Iris pigment epithelial cell (primary cell): Measurements from ENCODE around the gene LHX1.

Experiments used
- DNase-seq: peaks from one replicate; pipeline ENCODE4 v3.0.0-alpha.2; 2011; ENCODE audit warnings: low read depth

The LHX1 gene

DNA sequence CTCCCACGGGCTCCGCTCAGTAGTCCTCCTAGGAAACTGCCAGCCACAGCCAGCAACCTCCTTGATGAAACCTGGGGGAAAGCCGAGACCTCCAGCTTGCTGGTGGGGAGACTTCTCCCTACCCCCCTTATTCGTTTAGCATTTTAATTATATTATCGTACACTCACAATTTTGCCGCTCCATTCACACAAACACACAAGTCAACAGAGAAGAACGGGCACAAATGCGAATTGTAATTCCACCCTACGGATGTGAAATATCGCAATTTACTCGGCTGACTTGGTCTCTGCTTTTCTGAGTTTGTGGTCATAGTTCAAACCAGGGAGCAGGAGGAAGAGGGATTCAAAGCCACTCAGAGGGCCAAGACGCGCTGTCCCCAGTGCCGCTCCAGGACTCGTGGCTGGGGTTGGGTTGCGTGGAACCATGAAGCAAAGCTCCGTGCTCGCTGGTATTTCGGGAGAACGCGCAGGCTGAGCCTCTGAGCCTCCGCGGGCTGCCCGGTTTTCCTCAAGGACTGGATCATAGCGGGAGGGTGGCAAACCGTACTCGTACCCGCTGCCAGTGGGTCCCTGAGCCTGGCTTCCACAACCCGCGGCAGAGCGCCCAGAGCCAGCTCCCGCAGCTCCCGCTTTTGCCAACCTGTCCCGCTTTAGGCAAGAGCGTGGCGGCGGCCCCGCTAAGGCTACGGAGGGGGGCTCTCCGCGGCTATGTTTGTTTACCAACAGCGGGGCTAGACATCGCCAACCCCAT, 2.0 kb downstream of the LHX1 start:
- DNase-seq, result no peak

DNA sequence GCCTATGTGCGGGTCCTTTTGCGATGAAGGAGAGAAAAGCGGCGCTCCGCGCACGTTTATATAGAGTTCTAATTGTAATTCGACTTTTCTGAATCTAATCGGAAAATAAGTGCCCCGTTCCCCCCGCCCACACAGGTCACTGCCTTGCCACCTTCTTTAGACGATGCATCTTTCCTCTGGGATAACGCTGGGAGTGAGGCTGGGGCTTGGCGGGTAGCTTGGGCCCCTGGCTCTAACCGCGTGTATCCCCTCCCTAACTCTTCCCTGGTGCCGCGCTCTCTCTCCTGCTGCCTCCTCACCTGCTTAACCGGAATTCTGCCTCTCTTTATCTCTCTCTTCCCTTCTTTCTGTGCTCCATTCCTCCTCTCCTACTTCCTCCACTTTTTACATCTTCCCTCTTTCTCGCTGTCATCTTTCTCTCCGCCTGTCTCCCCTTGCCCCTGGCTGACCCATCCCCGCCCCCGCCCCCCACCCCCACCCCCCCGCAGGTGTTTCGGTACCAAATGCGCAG, 2.6 kb downstream of the LHX1 start:
- DNase-seq, result no peak

DNA sequence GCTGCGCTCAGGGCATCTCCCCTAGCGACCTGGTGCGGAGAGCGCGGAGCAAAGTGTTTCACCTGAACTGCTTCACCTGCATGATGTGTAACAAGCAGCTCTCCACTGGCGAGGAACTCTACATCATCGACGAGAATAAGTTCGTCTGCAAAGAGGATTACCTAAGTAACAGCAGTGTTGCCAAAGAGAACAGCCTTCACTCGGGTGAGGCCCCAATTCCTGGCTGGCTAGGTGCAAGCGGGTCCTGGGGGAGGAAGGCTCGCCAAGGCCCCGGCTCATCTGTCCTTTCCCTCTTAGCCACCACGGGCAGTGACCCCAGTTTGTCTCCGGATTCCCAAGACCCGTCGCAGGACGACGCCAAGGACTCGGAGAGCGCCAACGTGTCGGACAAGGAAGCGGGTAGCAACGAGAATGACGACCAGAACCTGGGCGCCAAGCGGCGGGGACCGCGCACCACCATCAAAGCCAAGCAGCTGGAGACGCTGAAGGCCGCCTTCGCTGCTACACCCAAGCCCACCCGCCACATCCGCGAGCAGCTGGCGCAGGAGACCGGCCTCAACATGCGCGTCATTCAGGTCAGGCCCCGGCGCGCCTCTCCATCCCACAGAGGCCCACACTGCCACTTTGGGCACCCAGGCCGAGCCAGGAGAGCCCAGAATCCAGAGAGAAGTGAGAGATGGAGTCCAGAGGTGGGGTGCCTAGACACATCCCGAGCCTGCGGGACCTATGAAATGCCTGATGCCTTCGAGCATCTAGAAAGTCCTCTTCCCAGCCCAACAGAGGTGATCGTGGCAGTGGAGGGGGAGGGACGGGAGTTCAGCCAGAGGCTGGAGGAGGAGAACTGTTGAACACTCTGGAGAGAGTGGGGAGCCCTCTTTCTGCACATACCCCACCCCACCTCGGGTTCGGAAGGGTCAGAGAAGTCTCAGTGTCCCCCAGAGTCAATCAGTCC, 3.3 kb downstream of the LHX1 start:
- no peak for DNase-seq

DNA sequence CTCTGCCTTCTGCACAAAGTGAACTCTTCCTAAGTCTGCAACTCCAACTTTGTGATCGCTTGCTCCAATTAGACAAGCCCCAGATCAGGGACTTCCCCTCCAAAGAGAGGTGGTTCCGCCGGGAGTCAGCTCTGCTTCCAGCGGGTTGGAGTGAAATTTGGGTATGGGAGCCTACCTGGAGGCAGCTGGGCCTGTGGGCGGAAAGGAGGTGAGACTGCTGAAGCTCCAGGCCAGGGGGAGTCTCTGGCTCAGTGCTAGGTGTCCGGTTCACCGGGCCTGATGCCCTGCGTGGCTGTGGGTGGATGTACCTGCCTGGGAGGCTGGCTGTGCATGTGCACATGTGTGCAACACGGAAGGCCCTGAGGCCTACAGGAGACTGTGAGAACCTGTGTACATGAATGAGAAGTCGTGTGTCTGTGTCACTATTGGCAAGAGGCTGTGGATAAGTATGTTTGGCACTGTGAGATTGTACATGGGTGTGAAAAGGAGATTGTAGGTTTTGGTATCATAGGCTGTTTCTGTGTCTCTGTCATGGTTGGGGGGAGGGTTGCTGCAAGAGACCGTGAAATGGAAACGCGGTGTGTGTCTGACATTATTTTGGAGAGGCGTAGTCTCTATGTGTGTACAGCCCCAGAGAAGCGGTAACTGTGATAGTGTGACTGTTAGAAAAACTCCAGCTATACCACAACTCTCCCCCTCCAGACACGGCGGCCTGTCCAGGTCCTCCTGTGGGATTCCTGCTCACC, 4.2 kb downstream of the LHX1 start:
- no peak for DNase-seq

DNA sequence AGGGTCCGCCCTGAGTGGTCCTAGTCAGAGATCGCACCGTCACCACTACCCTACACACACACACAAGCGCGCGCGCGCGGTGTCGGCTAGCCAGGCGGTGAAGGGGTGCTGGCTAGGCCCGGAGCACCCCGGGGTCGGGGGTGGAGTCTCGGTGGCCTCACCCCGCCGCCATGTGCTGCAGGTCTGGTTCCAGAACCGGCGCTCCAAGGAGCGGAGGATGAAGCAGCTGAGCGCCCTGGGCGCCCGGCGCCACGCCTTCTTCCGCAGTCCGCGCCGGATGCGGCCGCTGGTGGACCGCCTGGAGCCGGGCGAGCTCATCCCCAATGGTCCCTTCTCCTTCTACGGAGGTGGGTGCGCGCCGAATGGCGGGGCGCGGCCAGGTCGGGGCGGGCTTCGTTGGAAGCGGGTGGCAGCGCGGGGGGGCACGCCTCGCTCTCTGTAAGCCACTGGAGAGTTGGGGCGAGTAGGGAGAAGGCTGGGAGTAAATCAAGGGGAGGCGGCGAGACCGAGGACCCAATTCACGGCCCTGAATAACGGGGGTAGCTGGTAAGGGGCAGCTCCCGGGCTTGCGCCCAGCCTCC, 4.8 kb downstream of the LHX1 start:
- DNase-seq, result no peak

DNA sequence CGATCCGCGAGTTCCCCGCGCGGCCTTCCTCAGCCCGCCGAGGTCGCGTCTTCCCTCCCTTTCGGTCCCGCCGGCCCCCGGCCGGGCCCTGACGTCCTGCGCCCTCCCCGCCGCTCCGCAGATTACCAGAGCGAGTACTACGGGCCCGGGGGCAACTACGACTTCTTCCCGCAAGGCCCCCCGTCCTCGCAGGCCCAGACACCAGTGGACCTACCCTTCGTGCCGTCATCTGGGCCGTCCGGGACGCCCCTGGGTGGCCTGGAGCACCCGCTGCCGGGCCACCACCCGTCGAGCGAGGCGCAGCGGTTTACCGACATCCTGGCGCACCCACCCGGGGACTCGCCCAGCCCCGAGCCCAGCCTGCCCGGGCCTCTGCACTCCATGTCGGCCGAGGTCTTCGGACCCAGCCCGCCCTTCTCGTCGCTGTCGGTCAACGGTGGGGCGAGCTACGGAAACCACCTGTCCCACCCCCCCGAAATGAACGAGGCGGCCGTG, 5.4 kb downstream of the LHX1 start:
- DNase-seq, result no peak

DNA sequence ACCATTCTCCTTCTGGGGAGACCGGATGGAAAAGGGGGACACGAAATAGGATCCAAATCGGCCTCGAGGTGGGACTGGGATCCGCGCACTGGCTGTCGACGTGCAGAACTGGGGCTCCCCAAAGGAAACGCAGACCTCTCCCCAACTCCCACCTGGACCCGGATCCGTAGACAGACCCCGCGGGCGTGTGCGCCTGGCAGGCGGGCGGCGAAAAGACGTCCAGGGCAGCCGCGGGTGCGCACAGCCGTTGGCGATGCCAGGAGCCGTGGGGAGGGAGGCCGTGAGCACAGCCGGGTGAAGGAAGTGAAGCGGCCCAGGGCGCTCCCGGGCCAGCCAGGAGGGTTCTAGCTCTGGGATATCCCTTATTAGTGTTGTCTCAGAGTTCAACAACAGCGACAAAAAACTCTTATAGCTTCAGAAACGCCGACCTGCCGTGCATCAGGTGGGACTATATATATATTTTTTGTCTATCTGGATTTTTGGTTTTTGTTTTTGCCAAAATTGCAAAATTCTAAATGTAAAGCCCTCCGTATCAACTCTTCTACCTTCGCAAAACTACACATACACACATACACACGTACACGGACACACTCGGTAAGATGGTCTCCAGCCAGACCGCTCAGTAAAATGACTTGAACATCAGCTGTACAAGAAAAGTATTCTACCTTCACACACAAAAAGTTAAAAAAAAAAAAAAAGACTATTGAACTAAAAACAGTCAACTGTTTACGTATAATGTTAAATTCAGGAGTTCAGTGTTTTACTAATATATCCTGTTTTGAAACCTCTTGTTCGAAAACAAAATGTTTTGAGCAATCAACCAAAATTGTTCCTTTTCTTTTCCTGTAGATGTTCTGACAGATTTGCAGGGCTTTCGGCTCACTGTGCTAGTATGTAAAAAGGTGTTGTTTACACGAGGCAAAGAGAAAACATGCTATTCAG, 6.2 kb downstream of the LHX1 start:
- no peak for DNase-seq

DNA sequence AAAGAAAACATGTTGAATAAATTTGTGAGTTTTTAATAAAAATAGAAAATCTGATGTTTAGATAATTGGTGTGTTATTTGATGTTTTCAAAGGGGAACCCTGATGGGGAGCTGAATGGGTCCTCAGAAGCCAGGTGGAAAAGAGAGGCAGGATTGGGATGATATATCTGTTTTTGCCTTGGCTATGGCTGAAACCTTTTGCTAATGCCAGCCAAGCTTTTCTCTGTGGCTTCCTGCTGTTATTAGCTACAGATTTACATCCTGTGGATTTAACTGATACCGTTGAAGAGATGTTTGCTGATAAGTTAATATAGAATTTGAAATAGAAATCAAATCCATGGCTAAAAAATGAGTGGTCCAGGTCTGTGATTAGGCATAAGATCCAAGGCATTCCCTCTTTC, 7.3 kb downstream of the LHX1 start:
- no peak for DNase-seq

DNA sequence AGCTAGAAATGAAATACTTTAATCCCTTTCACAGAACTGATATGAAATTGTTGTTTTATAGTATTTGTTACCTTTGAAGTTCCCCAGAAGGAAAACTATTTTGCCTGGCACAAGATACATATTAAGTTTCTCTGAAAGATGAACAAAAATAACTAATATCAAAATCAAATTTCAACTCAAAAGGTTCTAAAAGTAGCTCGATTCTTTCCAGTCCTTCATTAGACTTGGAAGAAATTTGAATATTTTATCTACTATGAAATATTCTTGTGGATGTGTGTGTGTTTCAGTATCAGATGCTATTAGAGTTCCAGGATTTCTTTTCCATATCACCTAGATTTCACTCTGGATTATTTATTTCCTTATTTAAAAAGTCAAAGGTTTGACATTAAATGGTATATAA, 7.9 kb downstream of the LHX1 start:
- DNase-seq, result no peak

DNA sequence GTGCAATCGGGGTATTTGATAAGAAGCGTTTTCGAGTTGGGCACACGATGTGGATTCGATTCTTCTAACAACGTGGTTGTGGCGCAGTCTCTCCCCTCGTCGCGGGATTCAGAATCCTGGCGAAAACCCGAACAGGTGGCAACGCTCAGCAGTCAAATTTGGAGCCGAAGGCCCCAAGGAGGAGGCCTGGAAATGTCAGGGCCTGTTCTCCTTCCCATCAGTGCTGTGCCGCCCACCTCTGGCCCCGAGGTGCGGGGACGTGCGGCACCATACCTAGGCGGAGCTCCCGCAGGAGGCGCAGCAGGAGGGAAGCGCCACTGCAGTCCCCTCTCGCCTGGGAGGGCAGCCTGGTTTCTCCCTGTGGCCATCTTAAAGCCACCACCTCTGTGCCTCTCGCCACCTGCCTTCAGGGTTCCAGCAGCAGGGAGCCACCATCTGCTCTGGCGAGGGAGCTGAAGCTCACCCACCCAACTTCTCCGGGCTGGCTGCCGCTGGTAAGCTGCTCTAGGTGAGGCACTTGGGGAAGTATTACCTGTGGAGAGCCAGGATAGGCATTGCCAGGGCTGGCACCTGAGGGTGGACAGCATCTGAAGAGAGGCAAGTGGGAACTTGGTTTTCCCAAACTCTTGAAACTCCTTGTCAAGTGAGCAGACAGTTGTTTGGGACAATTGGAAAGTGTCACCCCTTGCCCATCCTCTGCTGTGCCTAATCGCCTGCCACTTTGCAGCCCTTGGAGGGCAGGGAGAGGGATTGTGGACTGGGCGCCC, 8.9 kb downstream of the LHX1 start:
- DNase-seq, result no peak

DNA sequence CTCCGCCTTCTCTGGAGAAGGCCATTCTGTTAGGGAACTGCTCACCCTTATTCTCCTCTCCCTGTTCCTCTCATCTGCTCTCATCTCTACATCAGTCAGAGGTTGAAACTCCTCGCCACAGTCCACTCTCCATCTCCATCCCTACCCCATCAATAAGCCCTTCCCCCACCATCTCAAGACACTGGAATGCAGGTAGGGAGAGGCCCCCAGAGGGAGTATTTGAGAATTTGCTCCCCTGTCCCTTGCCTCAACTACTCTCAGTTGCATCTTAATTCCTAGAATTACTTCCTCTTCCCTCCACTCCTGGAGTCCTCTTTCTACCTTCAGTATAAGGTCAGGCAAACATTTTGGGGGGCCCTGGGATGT, 9.4 kb downstream of the LHX1 start:
- DNase-seq, result no peak

DNA sequence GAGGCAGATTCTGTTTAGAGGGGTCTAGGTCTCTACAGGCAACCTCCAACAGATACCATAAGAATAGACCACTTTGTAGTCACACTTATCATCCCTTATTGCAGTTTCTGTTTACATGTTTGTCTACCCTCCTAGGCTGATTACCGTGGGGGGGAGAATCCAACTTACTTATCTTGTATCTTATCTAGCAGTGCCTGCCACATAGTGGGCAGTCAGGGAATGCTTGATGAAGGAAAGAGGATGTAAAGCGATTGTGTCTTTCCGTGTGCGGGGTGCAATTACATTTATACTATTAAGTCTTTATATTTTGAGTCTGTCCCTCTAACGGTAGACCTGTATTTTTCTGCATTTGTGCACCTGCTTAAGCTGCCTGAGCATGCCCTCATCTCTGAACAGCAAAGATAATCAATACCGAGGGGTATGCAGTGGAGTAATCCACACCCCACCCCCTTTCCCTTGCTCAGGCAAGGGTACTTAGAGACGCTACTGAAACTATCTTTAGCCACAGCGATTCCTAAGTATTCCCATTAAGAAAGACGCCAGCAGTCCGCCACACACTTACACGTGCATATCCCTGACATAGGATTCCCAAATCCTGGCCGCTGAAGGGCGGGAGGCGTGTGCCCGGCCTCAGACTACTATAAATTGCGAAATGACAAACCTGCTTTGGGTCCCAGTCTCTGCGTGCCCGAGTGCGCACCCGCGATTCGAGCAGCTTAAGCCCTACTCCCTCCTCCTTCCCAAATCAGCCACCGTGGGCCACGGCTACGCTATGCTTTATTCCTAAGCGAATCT, 10.8 kb downstream of the LHX1 start:
- DNase-seq, result no peak

DNA sequence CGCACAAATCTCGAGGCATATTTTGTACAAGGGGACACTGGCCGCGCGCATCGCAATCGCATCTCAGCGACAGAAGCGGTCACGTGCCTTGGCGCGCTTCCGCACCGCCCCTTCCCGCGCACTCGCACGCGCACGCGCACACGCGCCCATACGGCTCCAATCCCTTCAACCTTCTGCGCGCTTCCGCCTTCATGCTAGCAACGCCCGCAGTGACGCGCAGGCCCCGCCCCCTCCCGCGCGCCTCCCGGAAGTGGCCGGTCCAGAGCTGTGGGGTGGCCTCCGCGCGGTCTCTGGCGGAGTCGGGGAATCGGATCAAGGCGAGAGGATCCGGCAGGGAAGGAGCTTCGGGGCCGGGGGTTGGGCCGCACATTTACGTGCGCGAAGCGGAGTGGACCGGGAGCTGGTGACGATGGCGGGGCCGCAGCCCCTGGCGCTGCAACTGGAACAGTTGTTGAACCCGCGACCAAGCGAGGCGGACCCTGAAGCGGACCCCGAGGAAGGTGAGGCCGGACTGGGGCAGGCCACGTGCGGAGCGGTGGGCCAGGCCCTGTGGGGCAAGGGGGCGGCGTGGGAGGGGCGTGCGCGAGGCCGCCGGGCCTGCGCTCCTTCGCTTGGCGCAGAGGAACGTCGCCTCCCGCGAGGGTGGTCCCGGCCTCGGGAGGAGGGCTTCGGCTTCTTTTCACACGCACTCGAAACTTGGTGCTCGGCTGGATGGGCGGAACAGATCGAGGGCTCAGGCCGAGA, 11.6 kb downstream of the LHX1 start, which contains the start of gene AATF:
TSS of gene AATF (plus strand) at position 238 of the 744 bp plus-strand sequence. CDS start at position 410, 172 bp downstream.
- DNase-seq, result peak; percentile 97

DNA sequence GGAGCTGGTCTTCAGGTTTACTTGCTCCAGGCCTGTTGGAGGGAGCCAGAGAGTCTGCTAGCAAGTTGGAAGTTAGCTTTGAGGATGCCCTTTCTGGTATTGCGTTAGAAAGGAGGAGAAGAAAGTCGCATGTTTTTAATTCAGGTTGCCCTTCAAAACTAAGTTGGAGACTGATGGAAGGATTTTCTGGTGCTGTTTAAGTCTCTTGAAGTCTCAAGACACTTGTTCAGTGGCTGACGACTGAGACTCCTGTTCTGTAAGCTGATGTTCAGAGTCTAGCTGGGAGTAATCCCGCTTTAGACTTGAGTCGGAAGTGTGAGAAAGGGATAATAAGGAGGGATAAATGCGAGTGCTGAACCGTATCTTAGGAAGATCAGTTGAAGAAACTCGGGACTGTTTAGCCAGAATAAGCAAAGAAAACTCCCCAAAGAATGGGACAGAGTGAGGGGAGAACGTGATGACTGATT, 12.2 kb downstream of the LHX1 start:
- peak; percentile 71 for DNase-seq

DNA sequence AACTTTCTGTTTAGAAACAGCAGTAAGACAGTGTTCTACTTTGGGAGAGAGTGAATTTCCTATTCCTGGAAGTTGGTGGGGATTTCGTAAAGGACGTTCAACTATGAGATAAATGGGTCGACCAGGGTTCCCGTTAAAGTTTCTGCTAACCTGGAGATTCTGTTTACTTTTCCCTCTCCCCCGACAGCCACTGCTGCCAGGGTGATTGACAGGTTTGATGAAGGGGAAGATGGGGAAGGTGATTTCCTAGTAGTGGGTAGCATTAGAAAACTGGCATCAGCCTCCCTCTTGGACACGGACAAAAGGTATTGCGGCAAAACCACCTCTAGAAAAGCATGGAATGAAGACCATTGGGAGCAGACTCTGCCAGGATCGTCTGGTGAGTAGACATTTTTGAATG, 12.8 kb downstream of the LHX1 start:
- DNase-seq, result no peak

DNA sequence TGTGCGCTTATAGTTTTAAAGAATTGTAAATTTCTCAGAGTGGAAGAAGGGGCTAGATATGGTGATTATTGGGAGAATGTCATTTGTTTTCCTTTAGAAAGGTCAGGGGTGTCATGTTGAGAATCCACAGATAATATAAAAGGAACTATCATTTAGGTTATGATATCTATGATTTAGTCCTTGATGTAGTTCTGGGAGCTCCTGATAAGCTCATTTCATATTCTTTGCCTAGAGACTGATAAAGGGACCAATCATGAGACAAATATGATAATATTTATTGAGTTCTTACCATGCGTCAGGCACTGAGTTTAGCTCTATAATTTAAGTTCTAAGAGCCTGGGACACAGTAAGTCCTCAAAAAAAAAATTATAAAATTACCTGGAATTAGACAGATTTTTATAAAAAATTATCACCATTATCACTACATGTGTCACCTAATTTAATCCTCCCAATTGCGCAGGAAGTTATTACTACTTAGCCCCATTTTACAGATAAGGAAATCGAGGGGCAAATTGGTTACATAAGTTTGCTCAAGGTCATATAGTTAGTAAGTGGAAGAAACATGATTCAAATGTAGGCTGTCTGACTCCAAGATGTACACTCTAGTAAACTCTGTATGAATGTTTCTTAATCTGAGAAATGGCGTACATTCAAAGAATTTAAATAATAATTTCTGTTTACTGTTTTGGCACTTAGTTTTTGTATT, 14.0 kb downstream of the LHX1 start:
- no peak for DNase-seq

DNA sequence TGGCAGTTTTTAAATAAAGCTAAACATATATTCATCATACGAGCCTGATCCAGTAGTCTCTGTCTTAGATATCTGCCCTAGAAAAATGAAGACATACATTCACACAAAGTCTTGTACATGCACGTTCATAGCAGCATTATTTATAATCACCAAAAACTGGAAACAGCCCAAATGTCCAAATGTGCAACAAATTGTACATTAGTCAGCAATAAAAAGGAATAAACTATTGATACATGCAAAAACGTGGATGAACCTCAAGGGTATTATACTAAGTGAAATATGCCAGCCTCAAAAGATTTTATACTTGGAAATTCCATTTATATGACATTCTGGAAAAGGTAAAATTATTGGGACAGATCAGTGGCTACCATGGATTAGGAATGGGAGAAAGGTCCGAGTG, 34.2 kb downstream of the LHX1 start:
- DNase-seq, result no peak
